HG03571 (cell line): ENCODE results near the gene BRAF.
"Not testable (repeated sequence)": the region's sequence is repeated elsewhere in the genome, so short reads cannot be mapped to it uniquely, and the experiment has no call there.

Experiments
- ATAC-seq: cut with Tn5 transposase; IDR thresholded peaks from one replicate; pipeline ENCODE4 v1.9.1; 2021; ENCODE audit not compliant: unreplicated experiment

Gene BRAF

DNA sequence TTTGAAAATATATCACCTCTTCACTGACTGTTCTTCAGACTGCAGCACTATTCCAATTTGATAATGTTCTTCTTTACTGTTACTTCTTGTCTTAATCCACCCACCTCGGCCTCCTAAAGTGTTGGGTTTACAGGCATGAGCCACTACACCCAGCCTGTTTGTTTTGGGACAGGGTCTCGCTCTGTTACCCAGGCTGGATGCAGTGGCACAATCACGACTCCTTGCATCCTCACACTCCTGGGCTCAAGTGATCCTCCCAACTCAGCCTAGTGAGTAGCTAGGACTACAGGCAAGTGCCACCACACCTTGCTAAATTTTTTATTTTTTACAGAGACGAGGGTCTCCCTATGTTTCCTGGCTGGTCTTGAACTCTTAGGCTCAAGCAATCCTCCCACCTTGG is 150.4 kb downstream of the BRAF start:
- ATAC-seq = no peak

DNA sequence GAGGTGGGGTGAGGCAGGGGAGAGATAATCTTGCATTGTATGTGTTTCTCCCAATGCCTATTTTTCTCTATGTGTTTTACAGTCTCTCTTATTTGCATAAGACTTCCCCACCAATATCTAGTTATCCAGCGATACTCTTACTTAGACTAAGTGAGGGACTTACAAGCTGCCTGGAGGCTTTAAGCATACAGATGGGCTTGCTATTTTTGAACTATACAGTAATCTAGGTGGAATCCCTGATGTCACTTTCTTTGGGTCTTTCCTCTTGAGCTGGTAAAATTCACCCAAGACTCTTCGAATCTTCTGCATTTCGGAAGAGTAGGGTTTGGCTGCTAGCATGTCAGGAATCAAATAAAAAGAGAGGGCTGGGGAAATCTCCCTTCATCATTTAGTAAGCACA is 151.6 kb downstream of the BRAF start:
- no peak for ATAC-seq

DNA sequence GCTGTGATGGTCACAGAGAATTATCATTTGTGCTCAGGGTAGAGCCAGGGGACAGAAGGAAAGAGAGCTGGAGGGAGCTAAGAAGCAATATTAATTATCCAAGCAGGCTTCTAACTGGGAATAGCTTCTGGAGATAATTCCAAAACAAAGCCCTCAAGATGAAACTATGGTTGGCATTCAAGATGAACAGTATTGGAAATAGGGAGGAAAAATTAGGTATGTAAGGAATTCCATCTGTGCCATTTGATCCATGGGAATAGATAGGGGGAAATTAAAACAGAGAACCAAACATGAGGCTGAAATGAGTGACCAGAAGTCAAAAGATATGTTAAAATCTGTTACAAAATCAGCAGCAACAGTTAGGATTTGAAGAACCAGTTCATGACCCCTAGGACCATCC is 152.9 kb downstream of the BRAF start:
- no peak for ATAC-seq

DNA sequence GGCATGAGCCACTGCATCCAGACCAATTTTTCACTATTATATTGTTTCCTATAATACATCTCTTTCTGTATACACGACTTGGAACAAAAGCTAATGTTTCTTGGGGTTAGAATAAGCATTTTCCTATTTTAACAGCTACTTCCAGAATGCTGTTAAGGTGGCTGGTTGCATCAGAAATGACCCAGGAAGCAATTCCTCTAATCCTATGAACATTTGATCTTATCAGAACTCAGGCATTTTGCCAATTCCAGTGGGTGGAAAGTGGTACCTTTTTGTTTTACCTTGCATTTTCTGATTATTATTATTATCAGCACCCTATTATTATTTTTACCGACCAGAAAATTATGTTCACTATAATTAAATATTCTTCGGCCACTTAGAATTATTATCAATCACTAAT is 154.9 kb downstream of the BRAF start:
- no peak for ATAC-seq

DNA sequence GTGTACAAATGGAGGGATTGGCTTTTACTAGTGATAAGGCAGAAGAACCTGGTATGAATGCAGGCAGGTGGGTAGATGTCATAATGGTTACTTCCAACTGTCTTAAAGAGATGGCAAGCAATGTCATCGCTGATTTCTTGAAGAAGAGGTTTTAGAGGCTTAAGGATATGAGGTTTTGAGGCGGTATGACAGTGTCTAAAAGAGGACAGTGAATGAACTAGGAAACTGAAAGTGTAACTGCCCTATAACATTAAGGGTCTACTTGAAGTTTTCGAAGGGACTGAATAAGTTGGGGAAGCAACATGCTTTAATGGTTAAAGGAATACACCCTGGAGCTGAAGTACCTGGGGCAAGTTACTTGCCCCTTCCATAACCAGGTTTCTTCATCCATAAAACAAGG is 157.3 kb downstream of the BRAF start:
- ATAC-seq = no peak

DNA sequence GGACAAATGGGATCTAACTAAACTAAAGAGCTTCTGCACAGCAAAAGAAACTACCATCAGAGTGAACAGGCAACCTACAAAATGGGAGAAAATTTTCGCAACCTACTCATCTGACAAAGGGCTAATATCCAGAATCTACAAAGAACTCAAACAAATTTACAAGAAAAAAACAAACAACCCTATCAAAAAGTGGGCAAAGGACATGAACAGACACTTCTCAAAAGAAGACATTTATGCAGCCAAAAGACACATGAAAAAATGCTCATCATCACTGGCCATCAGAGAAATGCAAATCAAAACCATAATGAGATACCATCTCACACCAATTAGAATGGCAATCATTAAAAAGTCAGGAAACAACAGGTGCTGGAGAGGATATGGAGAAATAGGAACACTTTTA is 159.3 kb downstream of the BRAF start:
- not testable (repeated sequence) for ATAC-seq

DNA sequence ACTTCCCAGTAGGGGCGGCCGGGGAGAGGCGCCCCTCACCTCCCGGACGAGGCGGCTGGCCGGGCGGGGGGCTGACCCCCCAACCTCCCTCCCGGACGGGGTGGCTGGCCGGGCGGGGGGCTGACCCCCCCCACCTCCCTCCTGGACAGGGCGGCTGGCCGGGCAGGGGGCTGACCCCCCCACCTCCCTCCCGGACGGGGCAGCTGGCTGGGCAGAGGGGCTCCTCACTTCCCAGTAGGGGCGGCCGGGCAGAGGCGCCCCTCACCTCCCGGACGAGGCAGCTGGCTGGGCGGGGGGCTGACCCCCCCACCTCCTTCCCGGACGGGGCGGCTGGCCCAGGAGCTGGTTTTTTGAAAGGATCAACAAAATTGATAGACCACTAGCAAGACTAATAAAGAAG is 161.6 kb downstream of the BRAF start:
- ATAC-seq = not testable (repeated sequence)

DNA sequence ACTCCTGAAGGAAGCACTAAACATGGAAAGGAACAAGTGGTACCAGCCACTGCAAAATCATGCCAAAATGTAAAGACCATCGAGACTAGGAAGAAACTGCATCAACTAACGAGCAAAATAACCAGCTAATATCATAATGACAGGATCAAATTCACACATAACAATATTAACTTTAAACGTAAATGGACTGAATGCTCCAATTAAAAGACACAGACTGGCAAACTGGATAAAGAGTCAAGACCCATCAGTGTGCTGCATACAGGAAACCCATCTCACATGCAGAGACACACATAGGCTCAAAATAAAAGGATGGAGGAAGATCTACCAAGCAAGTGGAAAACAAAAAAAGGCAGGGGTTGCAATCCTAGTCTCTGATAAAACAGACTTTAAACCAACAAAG is 163.4 kb downstream of the BRAF start:
- not testable (repeated sequence) for ATAC-seq

DNA sequence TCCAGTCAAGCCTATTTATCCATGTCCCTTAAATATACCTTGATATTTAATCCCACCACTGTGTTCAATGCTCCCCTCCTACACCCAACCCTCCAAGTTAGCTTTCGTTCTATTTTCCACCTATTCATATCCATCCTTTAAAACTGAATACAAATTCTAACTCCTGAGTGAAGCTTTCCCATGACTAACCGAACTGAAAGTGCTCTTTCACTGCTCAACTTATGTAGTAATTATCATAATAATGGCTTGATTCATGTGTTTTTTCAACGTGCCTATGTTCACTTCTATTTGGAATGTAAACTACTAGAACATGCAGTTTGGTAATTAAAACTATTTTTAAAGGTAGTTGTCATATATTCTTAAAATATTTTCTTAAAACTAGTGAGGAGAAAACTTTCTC is 170.2 kb downstream of the BRAF start:
- ATAC-seq = no peak

DNA sequence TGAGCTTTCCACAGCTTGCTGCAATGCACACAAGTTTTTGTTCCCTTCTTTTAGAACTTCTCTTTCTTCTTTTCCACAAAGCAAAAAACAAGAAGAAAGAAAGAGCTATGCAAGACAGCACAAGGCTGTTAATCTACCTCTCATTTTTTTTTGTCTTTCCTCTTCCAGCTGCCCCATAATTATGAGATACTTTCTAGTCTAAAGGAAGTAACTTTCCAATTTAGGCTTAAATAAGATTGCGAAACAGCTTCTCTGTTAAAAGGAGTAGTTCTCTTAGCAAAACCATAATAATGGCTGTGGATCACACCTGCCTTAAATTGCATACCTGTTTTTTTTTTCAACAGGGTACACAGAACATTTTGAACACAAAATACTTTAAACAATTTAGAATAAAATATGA is 172.2 kb downstream of the BRAF start:
- no peak for ATAC-seq

DNA sequence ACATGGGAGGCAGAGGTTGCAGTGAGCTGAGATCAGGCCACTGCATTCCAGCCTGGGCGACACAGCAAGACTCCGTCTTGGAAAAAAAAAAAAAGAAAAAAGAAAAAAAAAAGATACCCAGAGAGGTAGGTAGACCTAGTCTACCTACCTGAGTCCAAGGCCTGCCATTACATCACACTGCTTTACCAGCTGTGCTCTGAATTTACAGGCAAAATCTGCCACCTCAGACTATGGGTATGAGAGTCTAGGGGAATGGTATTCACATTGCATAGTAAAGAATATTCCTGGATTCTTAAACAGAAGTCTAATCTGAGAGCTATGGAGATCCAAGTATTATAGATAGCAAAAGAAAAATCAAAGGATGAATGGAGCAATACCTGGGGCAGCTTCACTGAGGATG is 178.0 kb downstream of the BRAF start:
- no peak for ATAC-seq

DNA sequence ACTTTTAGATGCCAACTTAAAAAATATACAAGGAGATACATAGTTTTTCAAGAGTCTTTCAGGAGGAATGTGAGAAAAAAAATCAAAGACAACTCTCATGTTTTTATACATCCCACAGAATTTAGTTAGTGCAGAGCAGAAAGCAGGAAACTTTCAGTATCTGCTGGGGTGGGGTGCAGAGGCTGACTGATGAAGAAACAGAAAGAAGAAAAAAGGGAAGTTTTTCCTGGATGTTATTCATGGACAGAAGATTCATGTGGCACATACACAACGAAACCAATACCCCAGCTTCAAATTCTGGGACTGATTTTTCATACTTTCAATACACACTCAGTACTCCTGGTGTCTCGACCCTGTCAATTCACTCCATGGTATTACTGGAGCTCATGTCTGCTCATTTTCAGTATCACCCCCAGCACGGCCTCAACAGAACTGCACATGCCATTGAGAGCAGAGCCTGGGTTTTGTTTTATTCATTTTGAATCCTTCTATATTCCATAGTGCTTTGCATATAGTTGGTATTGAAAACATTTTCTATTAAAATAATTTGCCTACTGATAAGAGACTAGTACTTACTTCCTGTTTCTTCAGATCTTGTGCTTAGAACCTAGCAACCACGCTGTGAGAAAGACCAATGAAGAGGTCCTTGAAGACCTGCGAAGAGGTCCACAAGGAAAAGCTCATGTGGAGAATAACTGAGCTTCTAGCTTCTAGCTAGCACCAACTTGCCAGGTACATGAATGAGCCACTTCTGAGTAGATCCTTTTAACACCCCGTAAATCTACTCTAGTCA is 179.3 kb downstream of the BRAF start:
- ATAC-seq = no peak

DNA sequence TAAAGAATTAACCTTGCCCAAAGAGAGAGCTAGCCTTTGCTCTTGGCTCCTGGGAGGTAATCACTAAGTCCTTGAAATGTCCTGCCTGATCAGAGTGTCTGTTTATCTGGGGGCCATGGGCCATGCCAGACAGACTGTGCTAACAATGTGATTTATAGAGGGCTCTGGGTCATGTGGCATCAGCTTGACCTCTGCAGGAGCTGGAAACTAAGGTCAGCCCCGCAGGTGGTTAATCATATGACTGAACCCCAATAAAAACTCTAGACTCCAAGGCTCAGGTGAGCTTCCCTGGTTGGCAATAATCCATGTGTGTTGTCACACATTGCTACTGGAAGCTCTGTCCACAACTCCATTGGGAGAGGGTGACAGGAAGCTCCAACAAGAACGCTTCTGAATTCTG is 180.7 kb downstream of the BRAF start:
- no peak for ATAC-seq

DNA sequence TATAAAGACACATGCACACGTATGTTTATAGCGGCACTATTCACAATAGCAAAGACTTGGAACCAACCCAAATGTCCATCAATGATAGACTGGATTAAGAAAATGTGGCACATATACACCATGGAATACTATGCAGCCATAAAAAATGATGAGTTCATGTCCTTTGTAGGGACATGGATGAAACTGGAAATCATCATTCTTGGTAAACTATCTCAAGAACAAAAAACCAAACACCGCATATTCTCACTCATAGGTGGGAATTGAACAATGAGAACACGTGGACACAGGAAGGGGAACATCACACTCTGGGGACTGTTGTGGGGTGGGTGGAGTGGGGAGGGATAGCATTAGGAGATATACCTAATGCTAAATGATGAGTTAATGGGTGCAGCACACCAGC is 181.5 kb downstream of the BRAF start:
- not testable (repeated sequence) for ATAC-seq

DNA sequence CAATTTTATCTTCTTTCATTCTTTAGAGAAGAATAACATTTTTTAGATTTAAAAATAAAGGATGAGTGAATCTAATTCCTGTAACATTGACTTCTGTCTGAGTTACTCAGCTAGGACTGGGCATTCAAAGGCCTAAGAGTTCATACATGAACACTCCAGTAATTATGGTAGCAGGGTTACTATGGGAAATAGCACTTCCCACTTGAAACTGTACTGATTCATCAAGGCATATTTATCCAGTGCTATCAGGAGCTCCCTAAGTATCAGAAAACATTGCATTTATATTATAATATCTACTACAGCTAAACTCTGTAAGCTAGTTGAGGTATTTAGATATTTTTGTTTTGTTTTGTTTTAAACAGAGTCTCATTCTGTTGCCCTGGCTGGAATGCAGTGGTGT is 186.4 kb downstream of the BRAF start:
- ATAC-seq = no peak

DNA sequence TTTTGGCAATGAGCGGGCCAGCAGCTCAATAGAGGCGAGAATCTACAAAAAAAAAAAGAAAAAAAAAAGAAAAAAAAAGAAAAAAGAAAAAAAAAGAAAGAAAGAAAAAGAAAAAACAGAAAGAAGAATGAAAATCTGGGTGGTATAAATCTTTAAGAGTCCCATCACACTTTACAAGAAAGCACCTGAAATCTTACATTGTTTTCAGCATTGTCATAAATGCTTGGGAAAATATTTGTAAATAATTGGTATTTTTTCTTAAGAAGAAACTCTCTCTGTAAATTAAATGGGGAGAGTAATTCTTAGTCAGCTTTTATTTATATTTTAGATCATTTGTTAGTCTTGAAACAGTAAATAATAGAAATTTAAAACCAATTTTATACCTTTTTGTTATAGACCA is 190.0 kb downstream of the BRAF start:
- no peak for ATAC-seq

DNA sequence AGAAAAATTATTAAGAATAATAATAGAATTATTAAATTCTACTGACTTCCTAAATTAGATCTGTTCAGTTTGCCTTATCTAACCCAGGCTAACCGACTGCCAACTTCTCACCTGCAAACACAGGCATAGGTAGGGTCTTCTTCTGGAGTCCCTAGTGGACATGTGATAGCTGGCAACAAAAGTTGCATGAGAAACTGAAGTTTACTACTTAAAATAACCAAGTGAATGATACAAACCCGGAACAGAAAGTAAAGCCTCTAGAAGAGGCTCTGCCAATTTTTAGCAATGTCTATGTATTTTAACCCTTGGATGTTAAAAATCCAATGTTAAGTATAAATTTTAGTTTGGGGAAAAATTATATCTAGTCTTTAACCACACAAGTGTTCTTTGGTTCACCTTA is 190.6 kb downstream of the BRAF start:
- ATAC-seq = no peak

DNA sequence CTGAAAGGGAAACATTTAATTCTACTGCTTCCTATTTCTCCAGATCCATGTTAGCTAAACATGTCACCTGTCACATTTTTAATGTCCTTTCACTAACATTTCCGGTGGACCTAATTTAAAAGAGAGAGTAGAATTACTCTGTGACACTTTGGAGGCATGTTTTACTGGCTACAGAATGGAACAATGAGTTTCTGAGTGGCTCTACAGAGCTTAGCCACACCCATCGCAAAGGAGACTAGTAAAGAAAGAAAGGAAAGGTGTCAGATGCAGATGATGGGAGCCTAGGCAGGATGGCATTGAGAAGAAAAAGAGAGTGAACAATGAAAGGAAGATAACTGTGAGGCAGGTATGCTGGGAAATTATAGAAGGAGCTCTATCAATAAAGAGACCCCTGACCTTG is 192.3 kb downstream of the BRAF start:
- ATAC-seq = no peak

DNA sequence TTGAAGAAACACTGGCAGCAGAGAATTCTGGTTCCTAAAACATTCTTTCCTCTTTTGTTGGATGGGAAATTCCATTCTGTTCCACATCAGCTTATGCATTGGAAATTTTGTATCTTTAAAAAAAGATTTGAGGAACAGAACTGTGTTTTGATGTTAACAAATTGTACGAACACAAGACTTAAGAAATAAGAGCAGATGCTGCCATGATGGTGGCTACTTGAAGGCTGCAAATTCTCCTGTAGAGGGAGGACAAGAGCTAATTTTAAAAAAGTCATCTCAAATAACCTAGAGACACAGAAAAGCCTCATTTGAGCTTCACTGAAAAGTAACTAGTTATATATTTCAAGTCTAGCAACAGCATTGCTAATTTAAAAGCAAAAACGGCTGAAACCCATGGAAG is 198.4 kb downstream of the BRAF start:
- ATAC-seq = no peak

DNA sequence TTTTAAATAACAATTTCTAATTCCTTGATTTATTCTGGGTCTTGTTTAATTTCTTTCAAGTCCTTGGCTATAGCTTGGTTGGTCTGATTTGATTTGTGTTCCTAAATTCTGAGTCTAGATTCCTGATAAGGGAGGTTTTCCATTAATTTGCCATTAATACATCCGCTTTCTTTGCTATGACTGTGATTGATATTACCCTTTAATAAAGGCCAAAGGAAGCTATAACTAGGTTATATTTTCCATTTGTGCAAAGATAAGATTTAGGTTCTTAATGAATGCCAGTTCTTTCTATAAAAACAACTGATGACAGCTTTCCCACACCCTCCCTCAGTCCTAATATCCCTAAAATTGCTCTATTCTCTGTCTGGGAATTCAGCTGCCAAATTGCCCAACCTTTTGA is 200.0 kb downstream of the BRAF start:
- no peak for ATAC-seq

DNA sequence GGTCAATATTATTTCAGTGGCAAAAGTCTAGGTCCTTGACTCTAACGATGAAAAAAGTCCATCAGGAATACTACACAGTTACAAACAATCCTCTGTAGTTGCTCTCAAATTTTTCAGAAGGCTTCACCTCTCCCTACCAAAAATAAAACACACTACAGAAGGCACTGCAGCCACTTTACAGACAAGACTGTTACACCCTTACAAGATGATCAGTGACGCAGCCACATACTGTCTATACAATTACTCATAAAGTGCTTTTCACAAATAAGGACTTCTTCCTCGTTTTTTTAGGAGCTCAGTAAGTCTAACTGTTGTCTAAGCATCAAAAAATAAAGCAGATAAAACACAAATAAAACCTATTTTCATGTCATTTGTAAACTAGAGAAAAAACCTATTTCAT is 201.2 kb downstream of the BRAF start:
- ATAC-seq = no peak

DNA sequence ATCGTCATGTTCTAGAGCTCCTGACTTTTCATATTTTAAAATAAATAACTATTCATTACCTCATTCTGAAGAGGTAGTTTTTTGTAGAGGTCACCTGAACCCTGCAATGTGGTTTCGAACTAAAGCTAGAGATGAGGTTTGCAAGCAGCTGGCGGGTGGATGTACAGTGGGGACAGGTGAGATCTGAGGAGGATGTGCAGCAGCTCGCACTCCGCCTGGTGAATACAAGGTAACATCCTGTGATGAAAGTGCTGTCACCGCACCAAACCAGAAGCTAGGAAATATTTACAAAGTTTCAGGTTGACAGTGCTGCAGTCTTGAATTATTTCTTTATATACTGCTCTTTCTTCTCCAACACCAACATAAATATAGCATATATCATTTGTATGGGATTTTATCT is 201.7 kb downstream of the BRAF start:
- no peak for ATAC-seq

DNA sequence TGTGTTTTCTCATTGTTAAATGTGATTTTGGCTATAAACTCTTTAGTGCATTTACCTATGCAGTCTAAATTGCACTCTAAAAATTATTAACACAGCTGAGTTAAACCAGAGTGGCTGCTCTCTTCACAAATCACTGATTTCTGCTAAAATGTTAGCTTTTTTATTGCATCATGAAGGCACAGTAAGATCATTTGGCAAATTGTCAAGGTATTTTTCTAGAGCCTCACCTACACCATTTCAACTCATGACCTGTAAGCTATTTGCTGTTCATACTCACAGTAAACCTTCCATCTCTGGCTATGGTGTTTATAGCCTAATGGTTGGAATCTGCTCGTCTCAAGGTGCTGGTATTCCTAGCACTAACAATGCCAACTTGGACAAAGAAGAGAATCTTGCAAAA is 202.5 kb downstream of the BRAF start:
- ATAC-seq = no peak
